Measurements from ENCODE around the gene CLCN3.

DNA sequence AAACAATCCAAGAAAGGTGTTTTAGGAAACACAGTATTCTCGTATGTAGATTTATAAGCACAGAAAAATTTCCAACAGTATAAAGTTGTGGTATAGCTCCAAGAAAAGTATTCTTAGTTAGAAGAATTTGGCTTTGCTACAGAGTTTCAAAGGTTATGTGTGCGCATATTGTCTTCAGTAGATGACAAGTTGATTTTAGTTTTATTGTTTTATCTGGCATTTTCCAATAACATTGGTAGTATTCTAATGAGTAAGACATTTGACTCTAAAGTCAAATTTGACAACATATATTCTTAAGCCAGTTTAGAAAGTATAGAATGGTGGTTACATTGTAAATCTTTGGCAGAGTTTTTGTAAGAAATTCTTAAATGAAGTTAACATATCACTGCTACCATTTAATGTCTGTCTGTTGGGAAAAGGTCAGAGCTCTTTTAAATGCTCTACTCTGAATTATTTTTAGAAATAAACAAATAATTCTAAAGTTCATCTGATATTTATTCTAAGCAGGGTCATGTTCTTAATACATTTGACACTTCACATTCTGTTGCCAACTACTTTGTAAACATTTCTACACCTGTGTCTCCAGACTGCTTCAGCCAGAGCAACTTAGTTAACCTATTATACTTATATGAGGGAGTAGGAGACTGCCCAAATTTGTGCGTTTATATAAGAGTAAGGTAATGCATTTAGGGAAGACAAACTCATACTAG, 30.0 kb downstream of the CLCN3 start:
- TF ChIP-seq GATA2 (IDR thresholded peaks at IDR 0.05; ENCODE audit: low read depth, low read length) (no peak), GATA3 (IDR thresholded peaks at IDR 0.05; ENCODE audit: low read depth, low read length) (no peak)

Measured in SH-SY5Y (cell line).